T-helper 2 cell treated with Interferon-gamma antibody and Interleukin-4, amounts not matched to agents 100 ng/mL and 5 ng/mL, for 36 hours (primary cell): ENCODE measurements around the gene EFL1. TPM values are rescaled to one million over a fixed set of nuclear protein-coding genes. Genes with fewer than 3 reads are reported as not detected.

Experiments used
- intact Hi-C: fragments of 100-400 bp; cut with micrococcal nuclease; formaldehyde crosslinking; loops from one replicate; pipeline ENCODE4 v1.15.1; 2023
- total RNA-seq: library from RNA; stranded (reverse); gene quantifications from 2 replicates; pipeline ENCODE4 v1.2.3, GENCODE V29; 2022

EFL1 gene
- total RNA-seq, 1 donor from 2014 or later: 25.9 TPM

DNA sequence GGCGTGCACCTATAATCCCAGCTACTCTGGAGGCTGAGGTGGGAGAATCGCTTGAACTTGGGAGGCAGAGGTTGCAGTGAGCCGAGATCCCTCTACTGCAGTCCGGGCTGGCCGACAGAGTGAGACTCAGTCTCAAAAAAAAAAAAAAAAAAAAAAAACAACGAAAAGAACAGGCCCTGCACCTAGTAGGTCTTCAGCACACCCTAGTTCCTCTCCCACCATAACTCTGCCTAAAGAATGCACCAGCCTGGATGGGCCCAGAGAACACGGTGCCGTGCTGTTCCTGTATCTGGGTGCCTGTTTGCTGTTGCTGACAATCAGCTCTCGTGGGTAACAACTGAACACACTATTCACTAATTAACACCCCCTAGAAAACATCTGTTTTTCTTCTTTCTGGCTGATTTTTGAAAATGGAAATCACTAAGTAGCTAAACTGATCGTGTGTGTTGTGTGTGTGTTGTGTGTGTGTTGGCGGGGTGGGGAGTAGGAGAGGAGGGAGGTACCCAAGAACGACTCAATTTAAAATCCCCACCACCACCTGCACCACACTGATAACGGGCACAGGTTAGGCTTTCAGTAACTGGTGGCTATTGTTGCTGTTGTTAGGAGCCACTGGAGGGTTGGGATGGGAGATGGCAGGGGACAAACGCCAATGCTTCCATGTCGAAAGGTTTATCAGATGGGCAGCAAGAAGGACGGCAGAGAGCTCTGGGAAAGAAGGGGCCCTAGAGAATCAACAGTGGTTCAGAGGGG, 176.1 kb downstream of the EFL1 start:
- intact Hi-C loops: no loop called here

DNA sequence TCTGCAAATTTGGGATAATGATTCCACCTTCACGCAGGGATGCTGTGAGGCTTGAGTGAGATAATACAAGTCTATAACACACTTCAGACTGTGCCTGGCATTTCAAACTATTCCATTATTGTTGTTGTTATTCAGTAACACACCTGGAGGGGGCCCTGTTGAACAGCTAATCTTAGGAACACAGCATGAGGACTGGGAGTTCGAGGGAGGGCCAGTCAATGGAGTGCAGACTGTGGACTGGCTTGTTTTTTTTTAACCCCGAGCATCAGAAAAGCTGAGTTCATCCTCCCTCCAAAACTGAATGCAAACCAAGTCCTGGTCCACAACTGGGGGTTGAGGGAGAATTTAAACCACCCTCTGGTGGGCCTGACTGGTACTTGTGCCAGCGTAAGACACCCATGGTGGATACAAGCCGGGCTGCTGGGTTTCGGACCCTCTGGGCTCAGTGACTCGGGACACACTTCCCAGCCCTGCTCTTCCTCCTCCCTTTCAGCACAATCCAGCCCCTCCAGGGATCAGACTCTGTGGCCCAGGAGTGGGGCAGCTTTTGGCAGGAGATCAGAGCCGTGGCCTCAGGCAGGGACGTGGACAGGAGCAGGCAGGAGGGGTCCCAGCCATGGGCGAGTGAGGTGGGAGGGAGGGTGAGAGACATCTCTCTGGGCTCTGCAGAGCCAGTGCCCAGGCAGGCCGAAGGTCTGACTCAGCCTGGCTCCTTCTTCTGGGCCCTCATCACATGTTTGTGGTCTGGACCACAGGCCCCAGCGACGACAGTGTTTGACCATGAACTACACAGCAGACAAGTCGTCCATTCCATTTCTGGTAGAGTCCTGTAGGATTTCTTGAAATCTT, 180.4 kb downstream of the EFL1 start:
- intact Hi-C loops: no loop called here

DNA sequence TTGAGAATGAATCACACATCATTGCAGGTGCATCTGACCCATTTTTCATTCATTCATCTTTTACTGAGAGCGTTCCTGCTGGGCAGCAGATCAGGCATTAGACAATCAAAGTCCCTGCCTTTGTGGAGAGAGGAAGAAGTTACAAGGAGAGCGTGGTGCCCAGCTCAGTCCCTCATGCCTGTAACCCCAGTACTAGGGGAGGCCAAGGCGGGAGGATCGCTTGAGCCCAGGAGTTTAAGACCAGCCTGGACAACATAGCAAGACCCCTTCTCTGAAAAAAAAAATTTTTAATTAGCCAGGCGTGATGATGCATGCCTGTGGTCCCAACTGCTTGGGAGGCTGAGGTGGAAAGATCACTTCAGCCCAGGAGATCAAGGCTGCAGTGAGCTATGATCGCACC, 181.8 kb downstream of the EFL1 start:
- intact Hi-C loops: no loop called here

Other genes with a start within 250 kb of the EFL1 start
- 0.95 and 1.0 TPM in 2 replicates for gene MEX3B, start 216.7 kb downstream of the EFL1 start, total RNA-seq
- gene SAXO2, start 84 bp upstream of the EFL1 start, total RNA-seq: 0.68 and 1.2 TPM in 2 replicates
- 0.32 and 0.84 TPM in 2 replicates for gene GOLGA6L10, start 86.7 kb upstream of the EFL1 start, total RNA-seq
- 0.89 and 0.91 TPM in 2 replicates for gene GOLGA6L9, start 167.1 kb upstream of the EFL1 start, total RNA-seq